GM12864 (cell line): ENCODE results near the gene PRICKLE2.

ENCODE experiments used
- DNase-seq: peaks from one replicate; pipeline ENCODE4 v3.0.0-alpha.2; 2011; ENCODE audit warnings: low read depth
- H3K4me3 ChIP-seq: 2 replicates; pipeline ENCODE4 v1.5.1; 2011; ENCODE audit warnings: mild to moderate bottlenecking, low read depth, low read length, control low read depth
- TF ChIP-seq, protein P1 (sequence below): IDR thresholded peaks from 2 replicates; pipeline ENCODE4 v1.5.1; 2011; ENCODE audit warnings: low read depth, mild to moderate bottlenecking, moderate library complexity, low read length, control low read depth, inconsistent platforms; ENCODE audit errors: missing control alignments

PRICKLE2 gene

DNA sequence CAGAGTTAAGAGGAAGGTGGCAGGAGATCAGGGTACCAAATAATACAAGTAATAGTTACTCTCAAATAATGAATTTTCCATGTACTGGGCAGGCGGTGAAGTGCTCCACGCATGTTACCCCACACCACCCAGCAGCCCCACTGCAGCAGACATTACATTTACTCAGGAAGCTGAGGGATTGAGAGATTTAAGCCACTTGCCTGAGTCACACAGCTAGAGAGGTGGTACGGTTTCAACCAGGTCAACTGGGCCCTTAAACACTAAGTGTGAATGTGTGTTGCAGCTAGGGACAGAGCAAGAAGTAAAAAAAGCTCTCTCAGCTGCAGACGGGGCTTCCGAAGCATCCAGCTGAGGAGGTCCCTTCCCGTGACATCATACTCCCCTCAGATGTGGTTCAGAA, 91.3 kb downstream of the PRICKLE2 start:
- TF ChIP-seq, protein P1, sequence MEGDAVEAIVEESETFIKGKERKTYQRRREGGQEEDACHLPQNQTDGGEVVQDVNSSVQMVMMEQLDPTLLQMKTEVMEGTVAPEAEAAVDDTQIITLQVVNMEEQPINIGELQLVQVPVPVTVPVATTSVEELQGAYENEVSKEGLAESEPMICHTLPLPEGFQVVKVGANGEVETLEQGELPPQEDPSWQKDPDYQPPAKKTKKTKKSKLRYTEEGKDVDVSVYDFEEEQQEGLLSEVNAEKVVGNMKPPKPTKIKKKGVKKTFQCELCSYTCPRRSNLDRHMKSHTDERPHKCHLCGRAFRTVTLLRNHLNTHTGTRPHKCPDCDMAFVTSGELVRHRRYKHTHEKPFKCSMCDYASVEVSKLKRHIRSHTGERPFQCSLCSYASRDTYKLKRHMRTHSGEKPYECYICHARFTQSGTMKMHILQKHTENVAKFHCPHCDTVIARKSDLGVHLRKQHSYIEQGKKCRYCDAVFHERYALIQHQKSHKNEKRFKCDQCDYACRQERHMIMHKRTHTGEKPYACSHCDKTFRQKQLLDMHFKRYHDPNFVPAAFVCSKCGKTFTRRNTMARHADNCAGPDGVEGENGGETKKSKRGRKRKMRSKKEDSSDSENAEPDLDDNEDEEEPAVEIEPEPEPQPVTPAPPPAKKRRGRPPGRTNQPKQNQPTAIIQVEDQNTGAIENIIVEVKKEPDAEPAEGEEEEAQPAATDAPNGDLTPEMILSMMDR: no peak
- no peak overlapping the region for H3K4me3 ChIP-seq
- DNase-seq: no peak

DNA sequence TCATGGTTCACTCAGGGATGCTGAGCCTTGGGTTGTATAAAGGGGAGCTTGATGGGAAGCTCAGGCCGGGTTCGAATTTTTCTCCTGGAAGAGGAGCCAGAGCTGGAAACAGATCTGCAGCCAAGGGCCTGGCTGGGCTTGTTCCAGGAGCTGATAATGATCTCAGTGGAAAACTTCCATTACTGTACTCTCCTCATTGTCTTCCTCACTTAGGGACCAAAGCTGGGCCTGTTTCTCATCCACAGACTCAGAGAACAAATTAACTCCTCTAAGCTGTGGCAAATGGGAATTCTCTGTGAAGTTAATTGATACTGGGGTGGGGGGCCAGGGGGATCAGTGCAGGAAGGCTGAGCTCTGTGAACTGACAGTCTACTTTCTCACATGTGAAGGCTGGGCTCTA, 92.0 kb downstream of the PRICKLE2 start:
- TF ChIP-seq, protein P1: no peak
- no peak overlapping the region for H3K4me3 ChIP-seq
- DNase-seq: no peak

DNA sequence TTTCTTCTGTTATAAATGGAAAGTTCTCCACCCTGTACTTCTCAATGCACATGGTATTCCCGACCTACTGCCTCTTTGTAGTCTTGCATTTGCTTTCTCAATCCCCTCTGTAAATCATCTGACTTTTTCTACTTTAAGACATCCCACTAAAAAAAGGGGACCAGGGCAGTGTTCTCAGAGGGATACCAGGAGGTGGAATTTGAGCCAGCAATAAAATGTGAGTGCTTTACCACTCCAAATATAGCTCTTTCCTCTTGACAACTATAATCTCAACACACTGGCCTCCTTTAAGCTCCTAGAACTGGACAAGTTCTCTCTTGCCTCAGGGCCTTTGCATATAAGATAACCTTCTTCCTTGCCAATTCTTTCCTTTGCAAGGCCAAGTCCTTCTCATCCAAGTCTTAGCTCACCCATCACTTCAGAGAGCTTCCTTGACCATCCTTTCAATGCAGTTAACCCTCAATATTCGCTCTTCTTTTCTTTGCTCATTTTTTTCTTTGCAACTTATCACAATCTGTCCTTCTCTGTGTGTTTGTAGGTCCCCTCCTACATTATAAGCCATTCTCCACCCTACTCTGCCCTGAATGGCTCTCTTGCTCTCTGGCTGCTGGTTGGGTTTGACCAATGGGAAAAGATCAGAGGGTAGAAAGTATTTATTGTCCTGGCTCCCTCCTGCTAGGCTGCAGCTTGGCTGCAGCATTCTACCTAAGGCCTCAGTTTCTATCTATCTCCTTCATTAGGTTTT, 93.4 kb downstream of the PRICKLE2 start:
- TF ChIP-seq, protein P1: no peak
- no peak overlapping the region for H3K4me3 ChIP-seq
- DNase-seq: no peak

DNA sequence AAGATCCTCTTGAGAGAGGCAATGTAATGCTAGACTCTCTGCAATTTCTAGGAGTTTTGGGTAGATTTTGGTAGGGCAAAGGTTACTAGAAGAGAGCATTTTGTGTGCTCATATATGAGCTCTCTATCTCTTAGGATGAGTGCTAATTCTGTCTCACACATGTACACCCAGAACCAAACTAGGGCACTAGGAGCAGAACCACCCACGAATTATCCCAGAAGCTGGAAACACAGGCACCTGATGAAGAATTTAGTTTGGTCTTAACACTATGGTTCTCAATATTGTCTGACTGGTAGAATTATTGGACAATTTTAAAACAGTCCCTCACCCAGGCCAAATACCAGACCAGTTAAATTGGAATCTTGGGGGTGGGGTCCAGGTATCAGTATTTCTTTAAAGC, 94.8 kb downstream of the PRICKLE2 start:
- TF ChIP-seq, protein P1: no peak

DNA sequence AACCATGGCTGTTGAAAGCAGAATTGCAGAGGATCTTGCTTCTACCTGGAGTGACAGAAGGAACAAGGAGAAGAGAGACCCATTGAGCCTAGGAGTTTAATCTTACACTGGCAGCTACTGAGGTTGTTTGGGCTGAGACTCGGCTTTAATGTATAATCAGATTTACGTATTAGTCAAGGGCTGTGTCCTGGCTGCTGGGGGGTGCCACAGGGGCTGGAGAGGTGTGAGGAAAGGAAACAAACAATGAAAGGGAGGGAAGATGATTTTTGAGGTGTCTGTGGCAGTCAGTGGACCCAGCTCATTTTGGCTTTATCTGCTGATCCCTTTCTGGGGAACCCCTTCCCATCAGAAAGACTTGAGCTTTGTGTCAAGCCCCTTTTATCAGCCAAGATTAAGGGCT, 95.7 kb downstream of the PRICKLE2 start:
- TF ChIP-seq, protein P1: no peak
- DNase-seq: no peak
- no peak overlapping the region for H3K4me3 ChIP-seq

More for the DNA sequence above, 94.8 kb downstream of the PRICKLE2 start:
- no peak overlapping the region for H3K4me3 ChIP-seq
- no peak for DNase-seq

DNA sequence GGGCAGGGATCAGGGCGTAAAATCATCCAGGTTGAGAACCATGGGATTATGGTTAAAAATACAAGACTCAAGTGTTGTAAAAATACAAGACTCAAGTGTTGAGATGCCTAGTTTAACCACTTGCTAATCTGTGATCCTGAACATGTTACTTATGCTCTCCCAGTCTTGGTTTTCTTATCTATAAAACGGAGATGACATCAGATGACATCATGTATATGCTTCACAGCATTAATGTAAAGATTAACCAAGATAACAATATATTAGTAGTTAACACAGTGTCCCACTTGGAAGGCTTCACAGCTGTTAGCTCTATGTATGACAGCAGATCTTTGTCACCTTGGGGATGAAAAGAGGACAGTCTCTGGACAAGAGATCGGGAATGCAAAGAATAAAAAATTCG, 96.2 kb downstream of the PRICKLE2 start:
- no peak for DNase-seq
- no peak overlapping the region for H3K4me3 ChIP-seq
- TF ChIP-seq, protein P1: no peak

DNA sequence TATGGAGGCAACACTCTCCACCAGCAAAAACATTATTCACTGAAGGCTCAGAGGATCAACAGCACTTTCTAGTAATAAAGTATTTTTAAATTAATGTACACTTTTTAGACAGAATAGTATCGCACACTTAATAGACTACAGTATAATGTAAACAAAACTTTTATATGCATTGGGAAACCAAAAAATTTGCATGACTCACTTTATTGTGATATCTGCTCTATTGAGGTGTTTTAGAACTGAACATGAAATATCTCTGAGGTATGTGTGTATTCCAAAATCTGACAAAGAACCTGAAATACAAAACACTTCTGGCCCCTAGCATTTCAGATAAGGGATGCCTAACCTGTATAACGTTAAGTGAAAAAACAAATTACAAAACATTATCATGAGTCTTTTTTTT, 99.7 kb downstream of the PRICKLE2 start:
- DNase-seq: no peak
- no peak overlapping the region for H3K4me3 ChIP-seq
- TF ChIP-seq, protein P1: no peak
